Ishikawa (cell line): ENCODE results near the gene ATP13A1.

Experiments used
- CEBPB ChIP-seq: IDR thresholded peaks from 2 replicates; pipeline ENCODE4 v1.6.1; 2012
- EGR1 ChIP-seq: IDR thresholded peaks from 2 replicates; pipeline ENCODE4 v1.6.1; 2012
- EP300 ChIP-seq: IDR thresholded peaks from 2 replicates; pipeline ENCODE4 v1.6.1; 2012; ENCODE audit warnings: borderline replicate concordance
- MAX ChIP-seq: IDR thresholded peaks from 2 replicates; pipeline ENCODE4 v1.6.1; 2012
- RAD21 ChIP-seq: IDR thresholded peaks from 2 replicates; pipeline ENCODE4 v1.6.1; 2012; ENCODE audit warnings: low read depth
- TAF1 ChIP-seq: IDR thresholded peaks from 2 replicates; pipeline ENCODE4 v1.6.1; 2012; ENCODE audit warnings: low read depth, mild to moderate bottlenecking
- TEAD4 ChIP-seq: IDR thresholded peaks from 2 replicates; pipeline ENCODE4 v1.6.1; 2012

- TF ChIP-seq CEBPB = no peak
- no peak for TF ChIP-seq EP300
- TF ChIP-seq RAD21 = no peak
- no peak for TF ChIP-seq MAX
- TF ChIP-seq TEAD4 = no peak
- no peak for TF ChIP-seq EGR1
- no peak for TF ChIP-seq TAF1
These were observed 28.2 kb downstream of the ATP13A1 start for GRCh38 chr19:19635313-19635702.
